HepG2 (cell line): ENCODE data around the gene PC. TPM values are rescaled to one million over a fixed set of nuclear protein-coding genes. Genes with fewer than 3 reads are reported as not detected.

Experiments used
- ATAC-seq: fragments of 200-7000 bp; cut with Tn5 transposase; 3 replicates; pipeline ENCODE4 v1.9.1; 2020; ENCODE audit warnings: mild to moderate bottlenecking, moderate library complexity
- BruUV-seq: library from RNA; stranded (reverse); fragments of 400-500 nt; replicated peaks from 2 replicates; lab custom pipeline; 2021; lab: Mats Ljungman, UMichigan
- CTCF ChIA-PET: fragments of 300-600 bp; formaldehyde crosslinking; extraction: SDS; loops from one replicate; lab custom pipeline; 2021; ENCODE audit warnings: low total read pairs, inconsistent platforms, low intra/inter-chr PET ratio; lab: Yijun Ruan, JAX
- POLR2A ChIA-PET: fragments of 350-600 bp; sonication (Branson Sonifier 250); formaldehyde crosslinking; loops from one replicate; lab custom pipeline; 2020; ENCODE audit warnings: antibody characterized with exemption, inconsistent platforms; lab: Yijun Ruan, JAX
- DNase-seq: peaks from one replicate; pipeline ENCODE4 v3.0.0-alpha.2; 2015; ENCODE audit warnings: low spot score
- FAIRE-seq: peaks from 3 replicates; lab custom pipeline; 2011; peaks lifted over from hg19 to GRCh38; lab: Jason Lieb, UNC
- H2AFZ ChIP-seq: one replicate; pipeline ENCODE4 v1.6.1; 2011; ENCODE audit warnings: low read length, inconsistent platforms
- H3K27ac ChIP-seq: fragments of 300-600 bp; 3 replicates; pipeline ENCODE4 v1.8.0; 2011; ENCODE audit warnings: mixed run types, mild to moderate bottlenecking, mixed read lengths, low read length, inconsistent platforms; ENCODE audit not compliant: insufficient read depth; ENCODE audit errors: extremely low read length
- H3K27me3 ChIP-seq, 2 experiments: fragments of 200-600 bp in 1 of 2; 2 replicates in 1 of 2; 3 replicates in 1 of 2; pipeline versions ENCODE4 v1.6.0 to v1.8.0; 2011; ENCODE audit warnings: low read length in 2 of 2, mild to moderate bottlenecking in 2 of 2, moderate library complexity in 2 of 2, inconsistent platforms in 1 of 2; ENCODE audit not compliant: insufficient read depth in 2 of 2, control insufficient read depth in 1 of 2
- H3K36me3 ChIP-seq, 2 experiments: fragments of 200-600 bp in 1 of 2; replicated peaks in 1 of 2; 2 replicates in 1 of 2; 3 replicates in 1 of 2; pipeline versions ENCODE4 v1.5.1 to v1.8.0; 2011; ENCODE audit warnings: low read length in 2 of 2, inconsistent platforms in 1 of 2; ENCODE audit not compliant: insufficient read depth in 2 of 2, control insufficient read depth in 1 of 2
- H3K4me1 ChIP-seq: 2 replicates; pipeline ENCODE4 v1.5.1; 2012; ENCODE audit warnings: low read length, inconsistent platforms; ENCODE audit not compliant: insufficient read depth
- H3K4me2 ChIP-seq: 2 replicates; pipeline ENCODE4 v1.6.0; 2011; ENCODE audit warnings: low read depth, low read length, inconsistent platforms
- H3K4me3 ChIP-seq, 3 experiments: fragments of 200-600 bp in 1 of 3; sonication (generic), shearing (Covaris generic) in 1 of 3; replicated peaks in 1 of 3; 2 replicates each; pipeline ENCODE4 v1.5.1; 2011 to 2016; ENCODE audit warnings: low read length in 3 of 3, inconsistent platforms in 2 of 3, low read depth in 2 of 3, mild to moderate bottlenecking in 2 of 3, control low read depth in 1 of 3, mixed read lengths in 1 of 3; ENCODE audit not compliant: insufficient read depth in 1 of 3
- H3K79me2 ChIP-seq: one replicate; pipeline ENCODE4 v1.6.1; 2011; ENCODE audit warnings: low read length, inconsistent platforms; ENCODE audit not compliant: insufficient read depth
- H3K9ac ChIP-seq: 2 replicates; pipeline ENCODE4 v1.6.0; 2011; ENCODE audit warnings: mild to moderate bottlenecking, low read depth, low read length, inconsistent platforms; ENCODE audit not compliant: insufficient read depth
- H3K9me3 ChIP-seq: 2 replicates; pipeline ENCODE4 v1.5.1; 2012; ENCODE audit warnings: mild to moderate bottlenecking, low read length
- H4K20me1 ChIP-seq: 2 replicates; pipeline ENCODE4 v1.6.0; 2011; ENCODE audit warnings: inconsistent platforms, mild to moderate bottlenecking, low read length, moderate library complexity; ENCODE audit not compliant: insufficient read depth
- ETV5 ChIP-seq: IDR thresholded peaks from 2 replicates; pipeline ENCODE4 v1.6.1; 2018; ENCODE audit warnings: missing biosample characterization, missing genetic modification reagents, inconsistent platforms, borderline replicate concordance
- IRX3 ChIP-seq: sonication (generic); formaldehyde crosslinking; IDR thresholded peaks from 2 replicates; pipeline ENCODE4 v1.8.1; 2023; ENCODE audit warnings: mild to moderate bottlenecking, low read depth, missing genetic modification reagents, borderline replicate concordance
- TEAD2 ChIP-seq: sonication (generic); formaldehyde crosslinking; IDR thresholded peaks from 2 replicates; pipeline ENCODE4 v1.9.0; 2021; ENCODE audit warnings: missing genetic modification reagents
- ZMAT5 ChIP-seq: sonication (generic); formaldehyde crosslinking; IDR thresholded peaks from 2 replicates; pipeline ENCODE4 v1.5.0; 2020; ENCODE audit warnings: mild to moderate bottlenecking, low read depth, missing genetic modification reagents, borderline replicate concordance
- ZNF12 ChIP-seq: sonication (generic); formaldehyde crosslinking; IDR thresholded peaks from 2 replicates; pipeline ENCODE4 v1.5.0; 2020; ENCODE audit warnings: missing genetic modification reagents
- ZNF768 ChIP-seq: sonication (generic); formaldehyde crosslinking; IDR thresholded peaks from 2 replicates; pipeline ENCODE4 v1.4.0; 2020; ENCODE audit warnings: missing genetic modification reagents
- WGBS: methylation state at CpG from one replicate; pipeline ENCODE4 v1.1.6; 2017; ENCODE audit warnings: low lambda C conversion rate; 5-methylcytosine and 5-hydroxymethylcytosine counted together
- in situ Hi-C: cut with HindIII; loops from 2 replicates; pipeline ENCODE4 v1.10.0; 2017; ENCODE audit warnings: low pct_unique_long_range_greater_than_20kb; ENCODE audit not compliant: extremely low pct_ligation_motif_present
- intact Hi-C: fragments of 100-400 bp; cut with micrococcal nuclease; formaldehyde crosslinking; loops from one replicate; pipeline ENCODE4 v1.10.0; 2022; ENCODE audit not compliant: unreplicated experiment
- polyA plus RNA-seq, 8 experiments: library from polyadenylated mRNA; depleted of rRNA in 3 of 8; stranded (reverse) in 7 of 8; unstranded in 1 of 8; fragments of >200 nt; fragmentation: Illumina TruSeq in 4 of 8; extraction: Trizol in 4 of 8; gene quantifications; 2 replicates each; pipeline versions ENCODE4 v1.2.1 to v1.2.3, GENCODE V29; 2011 to 2016; ENCODE audit warnings: low read depth in 4 of 8, missing spikeins in 1 of 8, mixed read lengths in 1 of 8; ENCODE audit not compliant: insufficient read depth in 1 of 8
- total RNA-seq, 5 experiments: library from RNA; depleted of rRNA; stranded (reverse); fragments of >200 nt; fragmentation: Illumina TruSeq; extraction: Trizol; gene quantifications; 2 replicates each; pipeline ENCODE4 v1.2.3, GENCODE V29; 2016; ENCODE audit warnings: low read depth in 1 of 5

Gene PC
- total and polyA plus RNA-seq, 2 of the 13 experiments (the other 11 are each of a cell fraction or from before 2014, with no cell fraction given), result 29.0 to 39.0 TPM

GRCh38 chr11:66985508-66986177, 27.5 kb upstream of the PC start:
- FAIRE-seq (no peak), ATAC-seq (no peak; the same call in 2 of the 3 replicates), DNase-seq (no peak)
- Histone ChIP-seq H3K27ac (no peak overlapping the region), H3K79me2 (no peaks in the 10 kb centered on the region), H2AFZ (no peak overlapping the region), H3K4me1 (peaks cover 33% of the 10 kb centered on the region), H3K9me3 (no peaks in the 10 kb centered on the region), H3K4me2 (no peak overlapping the region), H3K36me3 (no peaks in the 10 kb centered on the region), H3K9ac (no peak overlapping the region), H4K20me1 (no peaks in the 10 kb centered on the region), H3K27me3 (peaks cover 4 to 26% of the 10 kb centered on the region in 2 experiments; a peak in 2 of 5 replicates), H3K4me3 (no peak overlapping the region)
- peak; percentile 53; the same call in 1 of the 2 replicates for TF ChIP-seq ZNF768
- TF ChIP-seq ETV5 (CRISPR knock-in tag), result no peak
- no peak for TF ChIP-seq IRX3 (CRISPR knock-in tag)
- TF ChIP-seq TEAD2 (CRISPR knock-in tag), result no peak
- WGBS, result 44% methylated on average over 4 of the region's 8 CpGs
- in situ Hi-C loops, result no loop called here
- intact Hi-C loops, result no loop called here
- ChIA-PET POLR2A (no interaction called here), CTCF (no interaction called here)
- no TSS peak for BruUV-seq

- DNase-seq (no peak), ATAC-seq (no peak), FAIRE-seq (no peak)
- peaks cover 4 to 26% of the 10 kb centered on the region in 2 experiments; a peak in 2 of 5 replicates for H3K27me3 ChIP-seq
- intact Hi-C loops (no loop called here), in situ Hi-C loops (no loop called here)
- no peak overlapping the region for H3K4me3 ChIP-seq
- peaks cover 15% of the 10 kb centered on the region for H3K9me3 ChIP-seq
- 31% methylated on average over 4 of the region's 5 CpGs for WGBS
- POLR2A ChIA-PET, result no interaction called here
- TF ChIP-seq ZMAT5, result no peak
- TF ChIP-seq ZNF12, result peak; percentile 73
- CTCF ChIA-PET, result no interaction called here
- peaks cover 31% of the 10 kb centered on the region for H3K4me1 ChIP-seq
- H3K79me2 ChIP-seq, result no peaks in the 10 kb centered on the region
- no peaks in the 10 kb centered on the region for H3K36me3 ChIP-seq
- no peaks in the 10 kb centered on the region for H4K20me1 ChIP-seq
- no peak overlapping the region for H2AFZ ChIP-seq
- BruUV-seq, result no TSS peak
- H3K4me2 ChIP-seq, result no peak overlapping the region
- H3K9ac ChIP-seq, result no peak overlapping the region
- no peak overlapping the region for H3K27ac ChIP-seq
Observed at GRCh38 chr11:66983275-66983924, 25.2 kb upstream of the PC start.
